SK-N-SH treated with all-trans-retinoic acid at 6 μM for 48 hours (cell line): ENCODE measurements around the gene NEB.

Experiments
- ATAC-seq: fragments of 200-7000 bp; cut with Tn5 transposase; 3 replicates; pipeline ENCODE4 v1.9.1; 2020; ENCODE audit warnings: mild to moderate bottlenecking, moderate library complexity
- ARNTL ChIP-seq: fragments of 450-650 bp; formaldehyde crosslinking; IDR thresholded peaks from 2 replicates; pipeline ENCODE4 v1.5.0; 2020; ENCODE audit warnings: low read depth, mild to moderate bottlenecking, moderate library complexity, borderline replicate concordance
- BACH2 ChIP-seq: fragments of 250-450 bp; sonication (Bioruptor Pico); IDR thresholded peaks from 2 replicates; pipeline ENCODE4 v1.9.0; 2021; ENCODE audit warnings: mild to moderate bottlenecking, borderline replicate concordance
- CSDC2 ChIP-seq: fragments of 250-450 bp; sonication (Bioruptor Pico); IDR thresholded peaks from 2 replicates; pipeline ENCODE4 v1.5.0; 2020; ENCODE audit warnings: mild to moderate bottlenecking, moderate library complexity
- ESRRG ChIP-seq: fragments of 250-450 bp; sonication (Bioruptor Pico); IDR thresholded peaks from 2 replicates; pipeline ENCODE4 v1.6.1; 2021; ENCODE audit warnings: mild to moderate bottlenecking
- GLIS3 ChIP-seq: fragments of 250-450 bp; sonication (Bioruptor Pico); IDR thresholded peaks from 2 replicates; pipeline ENCODE4 v1.5.0; 2020; ENCODE audit warnings: mild to moderate bottlenecking, moderate library complexity
- ISL1 ChIP-seq: fragments of 250-450 bp; sonication (Bioruptor Pico); IDR thresholded peaks from 2 replicates; pipeline ENCODE4 v2.1.2; 2022; ENCODE audit warnings: mild to moderate bottlenecking, moderate library complexity
- OSR1 ChIP-seq: fragments of 250-450 bp; sonication (Bioruptor Pico); IDR thresholded peaks from 2 replicates; pipeline ENCODE4 v1.8.0; 2022; ENCODE audit warnings: moderate library complexity, mild to moderate bottlenecking, inconsistent platforms
- PATZ1 ChIP-seq: fragments of 250-450 bp; sonication (Bioruptor Pico); IDR thresholded peaks from 2 replicates; pipeline ENCODE4 v1.8.0; 2020; ENCODE audit warnings: mild to moderate bottlenecking, moderate library complexity, borderline replicate concordance
- PPARA ChIP-seq: fragments of 250-450 bp; sonication (Bioruptor Pico); IDR thresholded peaks from 2 replicates; pipeline ENCODE4 v1.5.0; 2020; ENCODE audit warnings: mild to moderate bottlenecking, borderline replicate concordance
- RARB ChIP-seq: fragments of 250-450 bp; sonication (Bioruptor Pico); IDR thresholded peaks from 2 replicates; pipeline ENCODE4 v1.8.0; 2021; ENCODE audit warnings: mild to moderate bottlenecking, moderate library complexity
- SNAI2 ChIP-seq: fragments of 250-450 bp; sonication (Bioruptor Pico); IDR thresholded peaks from 2 replicates; pipeline ENCODE4 v1.5.0; 2020; ENCODE audit warnings: mild to moderate bottlenecking, moderate library complexity
- TCF4 ChIP-seq: fragments of 250-450 bp; sonication (Bioruptor Pico); IDR thresholded peaks from 2 replicates; pipeline ENCODE4 v1.8.0; 2021; ENCODE audit warnings: mild to moderate bottlenecking, moderate library complexity, borderline replicate concordance
- TOX ChIP-seq: fragments of 250-450 bp; sonication (Bioruptor Pico); IDR thresholded peaks from 2 replicates; pipeline ENCODE4 v1.8.0; 2021; ENCODE audit warnings: mild to moderate bottlenecking, moderate library complexity, borderline replicate concordance
- ZC3H10 ChIP-seq: fragments of 250-450 bp; sonication (Bioruptor Pico); IDR thresholded peaks from 2 replicates; pipeline ENCODE4 v1.5.1; 2021; ENCODE audit warnings: mild to moderate bottlenecking, moderate library complexity
- ZFP3 ChIP-seq: fragments of 250-450 bp; sonication (Bioruptor Pico); IDR thresholded peaks from 2 replicates; pipeline ENCODE4 v1.5.0; 2020; ENCODE audit warnings: mild to moderate bottlenecking, moderate library complexity
- ZNF565 ChIP-seq: fragments of 450-650 bp; formaldehyde crosslinking; conservative IDR thresholded peaks from 2 replicates; pipeline ENCODE4 v1.5.0; 2020; ENCODE audit warnings: low read depth, mild to moderate bottlenecking, moderate library complexity
- ZNF70 ChIP-seq: fragments of 450-650 bp; formaldehyde crosslinking; IDR thresholded peaks from 2 replicates; pipeline ENCODE4 v1.5.0; 2020; ENCODE audit warnings: mild to moderate bottlenecking, moderate library complexity
- ZNF8 ChIP-seq: fragments of 450-650 bp; formaldehyde crosslinking; IDR thresholded peaks from 2 replicates; pipeline ENCODE4 v1.5.0; 2020; ENCODE audit warnings: mild to moderate bottlenecking, moderate library complexity
- TF ChIP-seq, protein P1 (sequence below): fragments of 250-450 bp; sonication (Bioruptor Pico); IDR thresholded peaks from 2 replicates; pipeline ENCODE4 v1.5.1; 2021; ENCODE audit warnings: mild to moderate bottlenecking, moderate library complexity
- TF ChIP-seq, protein P2 (sequence below): fragments of 250-450 bp; sonication (Bioruptor Pico); IDR thresholded peaks from 2 replicates; pipeline ENCODE4 v1.8.0; 2021; ENCODE audit warnings: low read depth, mild to moderate bottlenecking, moderate library complexity, borderline replicate concordance
- TF ChIP-seq, protein P3 (sequence below): fragments of 250-450 bp; sonication (Bioruptor Pico); IDR thresholded peaks from 2 replicates; pipeline ENCODE4 v1.5.0; 2020; ENCODE audit warnings: mild to moderate bottlenecking, moderate library complexity

Gene NEB

DNA sequence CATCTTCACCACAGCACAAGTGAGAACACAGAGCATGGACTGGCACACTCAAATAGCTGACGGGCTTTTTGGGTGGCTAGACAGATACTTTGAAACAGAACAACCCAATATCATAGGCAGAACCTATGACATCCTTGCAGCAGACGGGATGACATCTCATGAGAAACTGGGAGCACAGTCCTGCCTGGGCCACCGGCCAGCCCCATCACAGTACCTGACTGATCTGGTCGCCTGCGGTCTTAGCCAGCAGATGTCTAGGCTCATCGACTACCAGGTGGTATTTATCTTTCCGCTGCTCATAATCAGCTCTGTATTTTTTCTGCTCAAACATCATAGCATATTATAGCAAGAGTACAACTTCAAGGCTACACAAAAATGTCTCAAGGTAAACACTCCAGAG lies 200.3 kb downstream of the NEB start:
- TF ChIP-seq SNAI2 (CRISPR knock-in tag) (no peak), BACH2 (CRISPR knock-in tag) (no peak), ESRRG (CRISPR knock-in tag) (no peak), RARB (CRISPR knock-in tag) (no peak), GLIS3 (CRISPR knock-in tag) (no peak), OSR1 (CRISPR knock-in tag) (no peak), ISL1 (CRISPR knock-in tag) (no peak), ZNF70 (CRISPR knock-in tag) (no peak), ZFP3 (no peak)
- TF ChIP-seq, protein P1, sequence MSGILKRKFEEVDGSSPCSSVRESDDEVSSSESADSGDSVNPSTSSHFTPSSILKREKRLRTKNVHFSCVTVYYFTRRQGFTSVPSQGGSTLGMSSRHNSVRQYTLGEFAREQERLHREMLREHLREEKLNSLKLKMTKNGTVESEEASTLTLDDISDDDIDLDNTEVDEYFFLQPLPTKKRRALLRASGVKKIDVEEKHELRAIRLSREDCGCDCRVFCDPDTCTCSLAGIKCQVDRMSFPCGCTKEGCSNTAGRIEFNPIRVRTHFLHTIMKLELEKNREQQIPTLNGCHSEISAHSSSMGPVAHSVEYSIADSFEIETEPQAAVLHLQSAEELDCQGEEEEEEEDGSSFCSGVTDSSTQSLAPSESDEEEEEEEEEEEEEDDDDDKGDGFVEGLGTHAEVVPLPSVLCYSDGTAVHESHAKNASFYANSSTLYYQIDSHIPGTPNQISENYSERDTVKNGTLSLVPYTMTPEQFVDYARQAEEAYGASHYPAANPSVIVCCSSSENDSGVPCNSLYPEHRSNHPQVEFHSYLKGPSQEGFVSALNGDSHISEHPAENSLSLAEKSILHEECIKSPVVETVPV (CRISPR knock-in tag): no peak
- TF ChIP-seq, protein P2, sequence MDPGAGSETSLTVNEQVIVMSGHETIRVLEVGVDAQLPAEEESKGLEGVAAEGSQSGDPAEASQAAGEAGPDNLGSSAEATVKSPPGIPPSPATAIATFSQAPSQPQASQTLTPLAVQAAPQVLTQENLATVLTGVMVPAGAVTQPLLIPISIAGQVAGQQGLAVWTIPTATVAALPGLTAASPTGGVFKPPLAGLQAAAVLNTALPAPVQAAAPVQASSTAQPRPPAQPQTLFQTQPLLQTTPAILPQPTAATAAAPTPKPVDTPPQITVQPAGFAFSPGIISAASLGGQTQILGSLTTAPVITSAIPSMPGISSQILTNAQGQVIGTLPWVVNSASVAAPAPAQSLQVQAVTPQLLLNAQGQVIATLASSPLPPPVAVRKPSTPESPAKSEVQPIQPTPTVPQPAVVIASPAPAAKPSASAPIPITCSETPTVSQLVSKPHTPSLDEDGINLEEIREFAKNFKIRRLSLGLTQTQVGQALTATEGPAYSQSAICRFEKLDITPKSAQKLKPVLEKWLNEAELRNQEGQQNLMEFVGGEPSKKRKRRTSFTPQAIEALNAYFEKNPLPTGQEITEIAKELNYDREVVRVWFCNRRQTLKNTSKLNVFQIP (CRISPR knock-in tag): no peak
- ATAC-seq: no peak

- TF ChIP-seq, protein P1 (CRISPR knock-in tag): no peak
- TF ChIP-seq, protein P2 (CRISPR knock-in tag): no peak
- TF ChIP-seq ZNF565 (no peak), TCF4 (CRISPR knock-in tag) (no peak), PATZ1 (CRISPR knock-in tag) (no peak), ESRRG (CRISPR knock-in tag) (no peak), CSDC2 (CRISPR knock-in tag) (no peak), ZNF70 (CRISPR knock-in tag) (no peak), ZC3H10 (CRISPR knock-in tag) (no peak), OSR1 (CRISPR knock-in tag) (no peak), GLIS3 (CRISPR knock-in tag) (no peak), ZNF8 (CRISPR knock-in tag) (no peak), RARB (CRISPR knock-in tag) (no peak), TOX (CRISPR knock-in tag) (no peak), ARNTL (CRISPR knock-in tag) (no peak), SNAI2 (CRISPR knock-in tag) (no peak), PPARA (CRISPR knock-in tag) (no peak), ISL1 (CRISPR knock-in tag) (no peak)
- TF ChIP-seq, protein P3, sequence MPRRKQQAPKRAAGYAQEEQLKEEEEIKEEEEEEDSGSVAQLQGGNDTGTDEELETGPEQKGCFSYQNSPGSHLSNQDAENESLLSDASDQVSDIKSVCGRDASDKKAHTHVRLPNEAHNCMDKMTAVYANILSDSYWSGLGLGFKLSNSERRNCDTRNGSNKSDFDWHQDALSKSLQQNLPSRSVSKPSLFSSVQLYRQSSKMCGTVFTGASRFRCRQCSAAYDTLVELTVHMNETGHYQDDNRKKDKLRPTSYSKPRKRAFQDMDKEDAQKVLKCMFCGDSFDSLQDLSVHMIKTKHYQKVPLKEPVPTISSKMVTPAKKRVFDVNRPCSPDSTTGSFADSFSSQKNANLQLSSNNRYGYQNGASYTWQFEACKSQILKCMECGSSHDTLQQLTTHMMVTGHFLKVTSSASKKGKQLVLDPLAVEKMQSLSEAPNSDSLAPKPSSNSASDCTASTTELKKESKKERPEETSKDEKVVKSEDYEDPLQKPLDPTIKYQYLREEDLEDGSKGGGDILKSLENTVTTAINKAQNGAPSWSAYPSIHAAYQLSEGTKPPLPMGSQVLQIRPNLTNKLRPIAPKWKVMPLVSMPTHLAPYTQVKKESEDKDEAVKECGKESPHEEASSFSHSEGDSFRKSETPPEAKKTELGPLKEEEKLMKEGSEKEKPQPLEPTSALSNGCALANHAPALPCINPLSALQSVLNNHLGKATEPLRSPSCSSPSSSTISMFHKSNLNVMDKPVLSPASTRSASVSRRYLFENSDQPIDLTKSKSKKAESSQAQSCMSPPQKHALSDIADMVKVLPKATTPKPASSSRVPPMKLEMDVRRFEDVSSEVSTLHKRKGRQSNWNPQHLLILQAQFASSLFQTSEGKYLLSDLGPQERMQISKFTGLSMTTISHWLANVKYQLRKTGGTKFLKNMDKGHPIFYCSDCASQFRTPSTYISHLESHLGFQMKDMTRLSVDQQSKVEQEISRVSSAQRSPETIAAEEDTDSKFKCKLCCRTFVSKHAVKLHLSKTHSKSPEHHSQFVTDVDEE: no peak
- no peak for ATAC-seq
These were observed 201.1 kb downstream of the NEB start for GRCh38 chr2:151533127-151533526.
